Glutamatergic neuron (in vitro differentiated cells): ENCODE data around the gene NTNG1. TPM values are rescaled to one million over a fixed set of nuclear protein-coding genes. Genes with fewer than 3 reads are reported as not detected.

Experiments
- DNase-seq: peaks from one replicate; pipeline ENCODE4 v3.0.0; 2022
- H3K27ac Mint-ChIP-seq: one replicate; pipeline ENCODE4 v1.8.0; 2020; ENCODE audit warnings: mild to moderate bottlenecking, mixed read lengths, inconsistent platforms; ENCODE audit not compliant: unreplicated experiment
- H3K27me3 Mint-ChIP-seq: one replicate; pipeline ENCODE4 v1.8.0; 2020; ENCODE audit warnings: mild to moderate bottlenecking, moderate library complexity, mixed read lengths, inconsistent platforms; ENCODE audit not compliant: unreplicated experiment
- H3K36me3 Mint-ChIP-seq: one replicate; pipeline ENCODE4 v1.8.0; 2020; ENCODE audit warnings: mild to moderate bottlenecking, mixed read lengths, inconsistent platforms; ENCODE audit not compliant: unreplicated experiment
- H3K4me1 Mint-ChIP-seq: one replicate; pipeline ENCODE4 v1.8.0; 2020; ENCODE audit warnings: mild to moderate bottlenecking, low read depth, mixed read lengths, inconsistent platforms; ENCODE audit not compliant: unreplicated experiment
- H3K4me3 Mint-ChIP-seq: one replicate; pipeline ENCODE4 v1.8.0; 2020; ENCODE audit warnings: mild to moderate bottlenecking, mixed read lengths, inconsistent platforms; ENCODE audit not compliant: unreplicated experiment
- H3K9me3 Mint-ChIP-seq: one replicate; pipeline ENCODE4 v1.8.0; 2020; ENCODE audit warnings: mild to moderate bottlenecking, moderate library complexity, mixed read lengths, inconsistent platforms; ENCODE audit not compliant: unreplicated experiment
- total RNA-seq: library from RNA; stranded (reverse); fragmentation: NEBNext Ultra II Directional; extraction: Animal tissue kit (Norgen Biotek cat#: 25700); gene quantifications from one replicate; pipeline ENCODE4 v1.2.1, GENCODE V29; 2021; ENCODE audit not compliant: unreplicated experiment
- TF ChIP-seq, protein P1 (sequence below): fragments of 200-600 bp; sonication (generic); IDR thresholded peaks from one replicate; pipeline ENCODE4 v1.5.0; 2021; ENCODE audit not compliant: partially characterized antibody, unreplicated experiment

The NTNG1 gene
- total RNA-seq, 1 donor from 2014 or later = 3.2 TPM

DNA sequence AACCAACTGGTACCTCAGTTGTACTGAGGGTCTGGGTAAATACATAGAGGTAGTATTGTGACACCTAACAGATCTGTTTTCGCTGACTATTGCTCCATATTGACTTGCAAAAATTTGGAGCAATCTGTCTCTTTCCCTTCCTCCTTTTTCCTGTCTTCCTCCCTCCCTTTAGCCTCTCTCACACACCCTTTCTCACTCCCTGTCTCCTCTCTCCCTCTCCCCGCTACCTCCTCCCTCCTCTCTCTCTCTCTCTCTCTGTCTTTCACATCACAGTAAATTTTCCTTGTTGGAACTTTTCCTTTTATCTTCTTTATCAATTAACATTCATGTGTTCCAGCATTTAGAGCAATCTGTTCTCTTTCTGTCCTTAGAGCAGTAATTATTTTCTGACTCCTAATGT, 278.2 kb downstream of the NTNG1 start:
- H3K9me3 Mint-ChIP-seq = no peaks in the 10 kb centered on the region
- peaks cover 1% of the 10 kb centered on the region for H3K27me3 Mint-ChIP-seq
- H3K36me3 Mint-ChIP-seq = no peaks in the 10 kb centered on the region
- no peak for DNase-seq
- H3K4me1 Mint-ChIP-seq = no peaks in the 10 kb centered on the region
- TF ChIP-seq, protein P1, sequence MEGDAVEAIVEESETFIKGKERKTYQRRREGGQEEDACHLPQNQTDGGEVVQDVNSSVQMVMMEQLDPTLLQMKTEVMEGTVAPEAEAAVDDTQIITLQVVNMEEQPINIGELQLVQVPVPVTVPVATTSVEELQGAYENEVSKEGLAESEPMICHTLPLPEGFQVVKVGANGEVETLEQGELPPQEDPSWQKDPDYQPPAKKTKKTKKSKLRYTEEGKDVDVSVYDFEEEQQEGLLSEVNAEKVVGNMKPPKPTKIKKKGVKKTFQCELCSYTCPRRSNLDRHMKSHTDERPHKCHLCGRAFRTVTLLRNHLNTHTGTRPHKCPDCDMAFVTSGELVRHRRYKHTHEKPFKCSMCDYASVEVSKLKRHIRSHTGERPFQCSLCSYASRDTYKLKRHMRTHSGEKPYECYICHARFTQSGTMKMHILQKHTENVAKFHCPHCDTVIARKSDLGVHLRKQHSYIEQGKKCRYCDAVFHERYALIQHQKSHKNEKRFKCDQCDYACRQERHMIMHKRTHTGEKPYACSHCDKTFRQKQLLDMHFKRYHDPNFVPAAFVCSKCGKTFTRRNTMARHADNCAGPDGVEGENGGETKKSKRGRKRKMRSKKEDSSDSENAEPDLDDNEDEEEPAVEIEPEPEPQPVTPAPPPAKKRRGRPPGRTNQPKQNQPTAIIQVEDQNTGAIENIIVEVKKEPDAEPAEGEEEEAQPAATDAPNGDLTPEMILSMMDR = no peak
- no peak overlapping the region for H3K4me3 Mint-ChIP-seq
- peak overlapping the region; percentile 19 for H3K27ac Mint-ChIP-seq

DNA sequence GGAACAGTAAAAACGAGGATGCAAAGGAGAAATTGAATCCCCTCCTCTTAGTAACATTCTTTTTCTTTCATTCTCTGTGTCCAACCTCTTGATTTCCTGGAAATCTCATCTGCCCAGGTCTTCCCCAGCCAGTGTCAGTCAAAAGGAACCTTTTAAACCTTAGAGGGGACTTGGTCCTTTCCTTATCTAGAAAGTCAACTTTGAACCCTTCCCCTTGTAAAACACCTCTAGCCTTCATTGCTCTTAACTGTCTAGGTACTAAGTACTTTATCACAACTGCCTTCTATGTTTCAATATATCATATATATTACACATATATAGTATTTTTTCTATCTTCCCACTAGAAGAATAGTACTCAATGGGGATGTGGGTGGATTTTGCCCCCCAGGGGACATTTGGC, 282.1 kb downstream of the NTNG1 start:
- TF ChIP-seq, protein P1 = no peak
- Mint-ChIP-seq H3K27me3 (peaks cover 1% of the 10 kb centered on the region), H3K4me3 (no peak overlapping the region), H3K4me1 (no peaks in the 10 kb centered on the region), H3K9me3 (no peaks in the 10 kb centered on the region), H3K27ac (no peak overlapping the region), H3K36me3 (no peaks in the 10 kb centered on the region)
- DNase-seq = no peak

DNA sequence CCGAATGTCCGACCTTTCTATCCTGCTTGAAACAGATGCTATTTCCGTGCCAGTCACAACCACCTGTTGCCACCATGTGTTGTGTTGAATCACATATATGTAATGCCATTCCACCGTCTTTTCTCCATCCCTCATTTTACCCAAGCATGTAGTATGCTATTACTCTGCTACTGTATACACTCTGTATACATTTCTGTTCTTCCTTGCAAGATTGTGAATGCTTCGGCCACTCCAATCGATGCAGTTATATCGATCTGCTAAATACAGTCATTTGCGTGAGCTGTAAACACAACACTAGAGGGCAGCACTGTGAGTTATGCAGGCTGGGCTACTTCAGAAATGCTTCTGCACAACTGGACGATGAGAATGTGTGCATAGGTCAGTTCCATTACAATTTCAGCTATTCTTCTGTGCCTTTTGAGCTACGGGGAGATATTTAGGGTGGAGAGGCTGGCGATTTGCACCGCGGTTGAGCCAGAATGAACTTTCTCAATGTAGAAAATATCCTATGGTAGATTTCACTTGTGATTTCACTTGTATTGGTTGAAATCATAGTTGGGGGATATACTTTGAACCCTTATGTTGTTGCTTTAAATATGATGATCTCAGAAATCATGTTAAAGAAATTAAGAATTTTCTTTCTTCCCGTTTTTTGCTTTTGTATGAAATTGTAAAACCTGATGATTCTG, 289.8 kb downstream of the NTNG1 start:
- Mint-ChIP-seq H3K4me1 (peaks cover 4% of the 10 kb centered on the region), H3K36me3 (no peaks in the 10 kb centered on the region), H3K9me3 (no peaks in the 10 kb centered on the region), H3K27me3 (no peaks in the 10 kb centered on the region), H3K27ac (no peak overlapping the region), H3K4me3 (no peak overlapping the region)
- TF ChIP-seq, protein P1 = peak; percentile 81
- peak; percentile 28 for DNase-seq

DNA sequence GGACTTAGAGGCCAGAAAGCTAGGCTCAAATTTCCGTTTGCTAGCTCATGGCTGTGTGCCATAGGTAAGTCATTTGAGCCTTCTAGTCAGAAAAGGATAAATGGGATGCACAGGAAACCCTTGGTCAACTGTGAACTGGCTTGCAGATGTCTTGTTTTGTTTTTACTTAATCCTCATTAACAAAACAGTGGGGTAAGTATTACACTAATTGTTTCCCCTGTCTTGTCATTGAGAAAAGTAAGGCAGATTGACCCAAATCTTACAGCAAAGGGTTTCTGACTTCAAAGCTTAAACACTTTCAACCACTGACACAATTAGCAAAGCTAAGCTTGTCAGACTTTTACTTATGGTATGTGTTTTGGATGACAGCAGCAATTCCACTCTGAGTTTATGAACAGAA, 291.3 kb downstream of the NTNG1 start:
- TF ChIP-seq, protein P1 = no peak
- Mint-ChIP-seq H3K27ac (no peak overlapping the region), H3K27me3 (no peaks in the 10 kb centered on the region), H3K4me3 (no peak overlapping the region), H3K9me3 (no peaks in the 10 kb centered on the region), H3K4me1 (peaks cover 9% of the 10 kb centered on the region), H3K36me3 (no peaks in the 10 kb centered on the region)
- DNase-seq = no peak

DNA sequence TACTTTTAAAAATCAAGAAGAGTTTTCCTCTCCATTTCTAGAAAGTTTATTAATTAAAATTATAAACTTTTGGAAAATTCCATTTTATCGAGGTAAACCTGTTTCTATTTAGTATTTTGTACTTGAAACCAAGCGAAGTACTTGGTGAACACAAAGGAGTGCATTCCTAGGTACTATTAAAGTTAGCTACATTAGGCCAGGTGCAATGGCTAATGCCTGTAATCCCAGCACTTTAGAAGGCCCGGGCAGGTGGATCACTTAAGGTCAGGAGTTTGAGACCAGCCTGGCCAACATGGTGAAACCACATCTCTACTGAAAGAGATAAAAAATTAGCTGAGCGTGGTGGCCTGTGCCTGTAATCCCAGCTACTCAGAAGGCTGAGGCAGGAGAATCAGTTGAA, 292.2 kb downstream of the NTNG1 start:
- H3K36me3 Mint-ChIP-seq = no peaks in the 10 kb centered on the region
- no peaks in the 10 kb centered on the region for H3K27me3 Mint-ChIP-seq
- H3K9me3 Mint-ChIP-seq = no peaks in the 10 kb centered on the region

More for the DNA sequence above, 292.2 kb downstream of the NTNG1 start:
- H3K27ac Mint-ChIP-seq = no peak overlapping the region
- no peak overlapping the region for H3K4me3 Mint-ChIP-seq
- TF ChIP-seq, protein P1 = no peak
- DNase-seq = no peak
- H3K4me1 Mint-ChIP-seq = peaks cover 9% of the 10 kb centered on the region
